Tibial artery (tissue), 4 donors: ENCODE results near the gene ZNF462.

Source experiments
- DNase-seq, 2 donors: peaks; one replicate each; pipeline ENCODE4 v3.0.0-alpha.2; 2019
- H3K27ac ChIP-seq, 2 donors: fragments of 200-600 bp; sonication (generic) in 1 of 2; 1 replicate in 1 of 2; 2 replicates in 1 of 2; pipeline ENCODE4 v1.5.1; 2018 to 2019; ENCODE audit warnings: mild to moderate bottlenecking in 1 of 2
- H3K27me3 ChIP-seq, 2 donors: fragments of 200-600 bp; sonication (generic) in 1 of 2; one replicate each; pipeline versions ENCODE4 v1.5.1 to v1.6.0; 2016 to 2019
- H3K36me3 ChIP-seq, 3 donors: fragments of 200-600 bp; sonication (generic) in 2 of 3; one replicate each; pipeline ENCODE4 v1.5.1; 2016 to 2019; ENCODE audit warnings: mild to moderate bottlenecking in 2 of 3
- H3K4me1 ChIP-seq, 4 donors: fragments of 200-600 bp; sonication (generic) in 2 of 4; 1 replicate in 3 of 4; 2 replicates in 1 of 4; pipeline ENCODE4 v1.5.1; 2016 to 2019
- H3K4me3 ChIP-seq, 2 donors: fragments of 200-600 bp; sonication (generic) in 1 of 2; 1 replicate in 1 of 2; 2 replicates in 1 of 2; pipeline ENCODE4 v1.5.1; 2018 to 2019; ENCODE audit warnings: mild to moderate bottlenecking in 2 of 2
- H3K9me3 ChIP-seq, 3 donors: fragments of 200-600 bp; sonication (generic) in 1 of 3; one replicate each; pipeline ENCODE4 v1.5.1; 2016 to 2019
- CTCF ChIP-seq, 2 experiments: fragments of 200-600 bp in 1 of 2; fragments of 450-650 bp in 1 of 2; IDR thresholded peaks; one replicate each; pipeline ENCODE4 v1.5.1; 2017 to 2019; ENCODE audit warnings: antibody characterized with exemption in 2 of 2, mild to moderate bottlenecking in 1 of 2, moderate library complexity in 1 of 2
- intact Hi-C: fragments of 100-400 bp; cut with DNase I; formaldehyde crosslinking; loops from one replicate; pipeline ENCODE4 v1.15.0; 2023; ENCODE audit warnings: low total_unique reads

The ZNF462 gene

DNA sequence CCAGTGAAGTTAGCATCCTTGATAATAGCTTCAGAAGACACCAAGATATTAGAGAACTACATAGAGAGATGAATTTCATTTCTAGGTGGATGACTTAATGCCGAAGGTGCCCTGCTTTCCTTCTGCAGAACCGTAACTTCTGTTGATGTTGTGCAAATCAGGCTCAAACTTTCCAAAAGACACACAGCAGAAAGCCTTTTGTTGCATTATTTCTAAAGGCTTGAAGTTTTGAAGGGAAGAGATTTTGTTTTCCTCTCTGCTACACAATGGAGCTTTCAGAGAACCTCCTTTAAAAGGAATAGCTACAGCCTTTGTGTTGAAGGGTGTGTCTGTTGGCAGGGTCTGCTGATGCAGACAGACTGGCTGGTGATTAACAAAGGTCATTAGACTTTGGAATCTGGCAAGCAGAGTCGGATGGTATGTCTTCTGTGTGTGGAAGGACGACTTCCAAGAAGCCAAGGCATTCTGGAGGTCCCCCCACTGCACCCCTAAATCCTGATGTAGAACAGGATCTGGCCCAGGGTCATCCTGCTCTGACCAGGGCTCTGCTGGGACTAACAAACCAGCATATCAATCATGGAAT lies 57.8 kb downstream of the ZNF462 start:
- Histone ChIP-seq H3K27me3 (no peaks in the 10 kb centered on the region), H3K36me3 (peaks cover 11 to 23% (median 17%) of the 10 kb centered on the region in 3 donors), H3K9me3 (no peaks in the 10 kb centered on the region), H3K4me3 (no peak overlapping the region), H3K27ac (peak overlapping the region in 1 of 2 donors; percentile 3), H3K4me1 (peaks cover 0 to 24% (median 7%) of the 10 kb centered on the region in 4 donors)
- TF ChIP-seq CTCF (IDR thresholded peaks at IDR 0.05), result no peak
- DNase-seq, result no peak
- intact Hi-C loops, result no loop called here

- H3K27ac ChIP-seq, result peak overlapping the region in 1 of 2 donors; percentile 3
- no peak for TF ChIP-seq CTCF (IDR thresholded peaks at IDR 0.05)
- H3K27me3 ChIP-seq, result no peaks in the 10 kb centered on the region
- peaks cover 11 to 29% (median 19%) of the 10 kb centered on the region in 3 donors for H3K36me3 ChIP-seq
- no peak for DNase-seq
- H3K9me3 ChIP-seq, result no peaks in the 10 kb centered on the region
- intact Hi-C loops, result no loop called here
- peaks cover 0 to 24% (median 7%) of the 10 kb centered on the region in 4 donors for H3K4me1 ChIP-seq
- H3K4me3 ChIP-seq, result no peak overlapping the region
These were observed 58.5 kb downstream of the ZNF462 start for GRCh38 chr9:106921341-106921899.

DNA sequence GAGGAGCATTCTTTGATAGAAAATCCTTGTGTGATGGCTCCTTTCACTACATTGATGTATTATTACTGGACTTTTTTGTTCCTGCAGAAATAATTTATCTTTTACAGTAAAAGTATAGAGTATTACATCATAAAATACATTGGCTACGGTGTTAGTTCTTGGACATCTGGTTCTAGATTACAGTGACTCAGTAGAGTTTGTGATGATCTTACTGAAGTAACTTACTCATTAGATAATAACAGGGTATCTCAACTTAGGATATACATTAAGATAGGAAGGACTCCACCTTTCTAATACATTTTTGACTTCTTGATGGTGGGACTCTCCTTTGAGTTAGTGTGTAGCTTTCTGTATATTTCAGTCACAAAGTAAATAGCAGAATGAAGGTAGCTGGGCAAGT lies 59.1 kb downstream of the ZNF462 start:
- intact Hi-C loops, result no loop called here
- Histone ChIP-seq H3K27me3 (no peaks in the 10 kb centered on the region), H3K36me3 (peaks cover 11 to 35% (median 21%) of the 10 kb centered on the region in 3 donors), H3K4me1 (peaks cover 0 to 18% (median 4%) of the 10 kb centered on the region in 4 donors), H3K9me3 (no peaks in the 10 kb centered on the region), H3K4me3 (no peak overlapping the region), H3K27ac (no peak overlapping the region)
- DNase-seq, result no peak
- TF ChIP-seq CTCF (IDR thresholded peaks at IDR 0.05), result no peak

- intact Hi-C loops, result no loop called here
- Histone ChIP-seq H3K27ac (no peak overlapping the region), H3K9me3 (no peaks in the 10 kb centered on the region), H3K4me3 (no peak overlapping the region), H3K36me3 (peaks cover 17 to 67% (median 45%) of the 10 kb centered on the region in 3 donors), H3K4me1 (peaks cover 0 to 10% (median 4%) of the 10 kb centered on the region in 4 donors), H3K27me3 (no peaks in the 10 kb centered on the region)
- no peak for TF ChIP-seq CTCF (IDR thresholded peaks at IDR 0.05)
- no peak for DNase-seq
These were observed 62.4 kb downstream of the ZNF462 start for GRCh38 chr9:106925392-106925791.

GRCh38 chr9:106927916-106928315 lies 65.0 kb downstream of the ZNF462 start:
- Histone ChIP-seq H3K4me1 (no peaks in the 10 kb centered on the region), H3K9me3 (no peaks in the 10 kb centered on the region), H3K27ac (no peak overlapping the region), H3K4me3 (no peak overlapping the region), H3K27me3 (no peaks in the 10 kb centered on the region), H3K36me3 (peaks cover 20 to 90% (median 45%) of the 10 kb centered on the region in 3 donors)
- no peak for DNase-seq
- TF ChIP-seq CTCF (IDR thresholded peaks at IDR 0.05), result no peak
- intact Hi-C loops, result no loop called here
